IPS DF 6.9 (cell line): ENCODE data around the gene ECM1.

Experiments used
- DNase-seq: peaks from one replicate; pipeline ENCODE4 v3.0.0-alpha.2; 2013; ENCODE audit warnings: low read depth, low spot score
- H3K27ac ChIP-seq: one replicate; pipeline ENCODE4 v1.5.1; 2013; ENCODE audit warnings: low read length, control low read depth
- H3K27me3 ChIP-seq: 2 replicates; pipeline ENCODE4 v1.6.1; 2013; ENCODE audit warnings: mild to moderate bottlenecking, low read length; ENCODE audit not compliant: control insufficient read depth, insufficient read depth
- H3K36me3 ChIP-seq: 2 replicates; pipeline ENCODE4 v1.6.1; 2013; ENCODE audit warnings: low read length; ENCODE audit not compliant: control insufficient read depth, insufficient read depth
- H3K4me1 ChIP-seq: 2 replicates; pipeline ENCODE4 v1.6.1; 2013; ENCODE audit warnings: low read length; ENCODE audit not compliant: control insufficient read depth, insufficient read depth
- H3K4me3 ChIP-seq: 2 replicates; pipeline ENCODE4 v1.5.1; 2013; ENCODE audit warnings: mild to moderate bottlenecking, low read length
- H3K9me3 ChIP-seq: 2 replicates; pipeline ENCODE4 v1.6.1; 2013; ENCODE audit warnings: low read length, inconsistent platforms; ENCODE audit not compliant: control insufficient read depth, insufficient read depth
- WGBS: extraction: QIAGEN DNeasy Blood & Tissue Kit; methylation state at CpG from one replicate; pipeline ENCODE4 v1.1.7; 2013; ENCODE audit warnings: mixed read lengths, missing lambda C conversion rate; ENCODE audit not compliant: insufficient read length, insufficient coverage; 5-methylcytosine and 5-hydroxymethylcytosine counted together

Gene ECM1

DNA sequence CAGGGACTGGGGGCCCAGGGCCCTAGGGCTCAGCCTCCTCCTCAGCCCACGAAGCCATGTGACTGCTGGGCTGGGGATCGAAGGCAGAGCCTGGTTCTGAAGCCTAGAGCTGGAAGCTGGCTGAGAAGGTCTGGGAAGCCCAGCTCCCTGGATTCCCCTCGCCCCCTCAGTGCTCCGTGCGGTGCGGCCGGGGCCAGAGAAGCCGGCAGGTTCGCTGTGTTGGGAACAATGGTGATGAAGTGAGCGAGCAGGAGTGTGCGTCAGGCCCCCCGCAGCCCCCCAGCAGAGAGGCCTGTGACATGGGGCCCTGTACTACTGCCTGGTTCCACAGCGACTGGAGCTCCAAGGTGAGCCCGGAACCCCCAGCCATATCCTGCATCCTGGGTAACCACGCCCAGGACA lies 50.4 kb downstream of the ECM1 start:
- Histone ChIP-seq H3K9me3 (no peaks in the 10 kb centered on the region), H3K27ac (no peak overlapping the region), H3K36me3 (no peaks in the 10 kb centered on the region), H3K4me1 (peaks cover 7% of the 10 kb centered on the region; the same call in 1 of the 2 replicates), H3K4me3 (no peak overlapping the region), H3K27me3 (no peaks in the 10 kb centered on the region)
- no peak for DNase-seq
- WGBS, result no CpG with 5 or more reads among the region's 15 CpGs

DNA sequence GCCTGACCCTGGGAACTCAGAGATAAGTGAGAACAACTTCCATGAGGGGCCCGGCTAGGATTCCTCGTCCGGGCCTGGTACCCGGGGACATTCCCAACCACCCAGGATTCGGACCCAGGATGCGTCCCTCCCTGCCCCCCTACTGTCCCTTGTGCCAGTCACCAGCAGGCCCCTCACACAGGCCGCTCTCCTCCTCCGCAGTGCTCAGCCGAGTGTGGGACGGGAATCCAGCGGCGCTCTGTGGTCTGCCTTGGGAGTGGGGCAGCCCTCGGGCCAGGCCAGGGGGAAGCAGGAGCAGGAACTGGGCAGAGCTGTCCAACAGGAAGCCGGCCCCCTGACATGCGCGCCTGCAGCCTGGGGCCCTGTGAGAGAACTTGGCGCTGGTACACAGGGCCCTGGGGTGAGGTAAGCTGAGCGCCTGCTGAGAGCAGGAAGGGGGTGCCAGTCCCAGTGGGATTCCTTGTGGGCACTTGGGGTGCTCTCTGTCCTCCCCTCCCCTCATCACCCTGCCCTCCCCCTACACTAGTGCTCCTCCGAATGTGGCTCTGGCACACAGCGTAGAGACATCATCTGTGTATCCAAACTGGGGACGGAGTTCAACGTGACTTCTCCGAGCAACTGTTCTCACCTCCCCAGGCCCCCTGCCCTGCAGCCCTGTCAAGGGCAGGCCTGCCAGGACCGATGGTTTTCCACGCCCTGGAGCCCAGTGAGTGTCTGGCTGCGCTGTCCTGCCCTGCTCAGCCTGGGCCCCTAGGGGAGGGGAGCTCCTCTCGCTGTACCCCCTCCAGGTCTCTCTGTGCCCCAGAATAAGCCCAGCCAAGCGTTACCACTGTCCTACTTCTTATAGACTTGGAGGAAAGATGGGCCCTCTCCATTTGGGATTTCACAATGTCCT lies 51.1 kb downstream of the ECM1 start:
- WGBS, result no CpG with 5 or more reads among the region's 28 CpGs
- Histone ChIP-seq H3K9me3 (no peaks in the 10 kb centered on the region), H3K27me3 (no peaks in the 10 kb centered on the region), H3K36me3 (no peaks in the 10 kb centered on the region), H3K4me3 (no peak overlapping the region), H3K27ac (no peak overlapping the region), H3K4me1 (peaks cover 7% of the 10 kb centered on the region; the same call in 1 of the 2 replicates)
- no peak for DNase-seq

DNA sequence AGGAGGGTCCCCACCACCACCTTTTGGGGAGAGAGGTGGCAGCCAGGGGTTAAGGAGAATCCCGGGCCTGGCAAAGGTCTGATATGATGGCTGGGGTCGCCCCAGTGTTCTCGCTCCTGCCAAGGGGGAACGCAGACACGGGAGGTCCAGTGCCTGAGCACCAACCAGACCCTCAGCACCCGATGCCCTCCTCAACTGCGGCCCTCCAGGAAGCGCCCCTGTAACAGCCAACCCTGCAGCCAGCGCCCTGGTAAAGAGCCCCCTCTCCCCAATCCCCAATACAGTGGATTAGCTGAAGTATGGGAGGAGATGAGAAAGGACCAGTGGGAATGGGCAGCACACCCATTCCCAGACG lies 51.7 kb downstream of the ECM1 start:
- H3K27ac ChIP-seq, result no peak overlapping the region
- no CpG with 5 or more reads among the region's 10 CpGs for WGBS

DNA sequence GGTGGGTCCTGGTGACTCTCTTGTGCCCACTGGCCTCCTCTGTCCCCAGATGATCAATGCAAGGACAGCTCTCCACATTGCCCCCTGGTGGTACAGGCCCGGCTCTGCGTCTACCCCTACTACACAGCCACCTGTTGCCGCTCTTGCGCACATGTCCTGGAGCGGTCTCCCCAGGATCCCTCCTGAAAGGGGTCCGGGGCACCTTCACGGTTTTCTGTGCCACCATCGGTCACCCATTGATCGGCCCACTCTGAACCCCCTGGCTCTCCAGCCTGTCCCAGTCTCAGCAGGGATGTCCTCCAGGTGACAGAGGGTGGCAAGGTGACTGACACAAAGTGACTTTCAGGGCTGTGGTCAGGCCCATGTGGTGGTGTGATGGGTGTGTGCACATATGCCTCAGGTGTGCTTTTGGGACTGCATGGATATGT lies 52.1 kb downstream of the ECM1 start:
- no peaks in the 10 kb centered on the region for H3K27me3 ChIP-seq
- H3K36me3 ChIP-seq, result no peaks in the 10 kb centered on the region
- H3K4me1 ChIP-seq, result peaks cover 7% of the 10 kb centered on the region; the same call in 1 of the 2 replicates
- no peak for DNase-seq
- no peak overlapping the region for H3K27ac ChIP-seq
- H3K4me3 ChIP-seq, result no peak overlapping the region
- H3K9me3 ChIP-seq, result no peaks in the 10 kb centered on the region
- WGBS, result no CpG with 5 or more reads among the region's 9 CpGs

More for the DNA sequence above, 51.7 kb downstream of the ECM1 start:
- no peaks in the 10 kb centered on the region for H3K36me3 ChIP-seq
- no peak for DNase-seq
- no peaks in the 10 kb centered on the region for H3K27me3 ChIP-seq
- H3K4me3 ChIP-seq, result no peak overlapping the region
- H3K9me3 ChIP-seq, result no peaks in the 10 kb centered on the region
- peaks cover 7% of the 10 kb centered on the region; the same call in 1 of the 2 replicates for H3K4me1 ChIP-seq

DNA sequence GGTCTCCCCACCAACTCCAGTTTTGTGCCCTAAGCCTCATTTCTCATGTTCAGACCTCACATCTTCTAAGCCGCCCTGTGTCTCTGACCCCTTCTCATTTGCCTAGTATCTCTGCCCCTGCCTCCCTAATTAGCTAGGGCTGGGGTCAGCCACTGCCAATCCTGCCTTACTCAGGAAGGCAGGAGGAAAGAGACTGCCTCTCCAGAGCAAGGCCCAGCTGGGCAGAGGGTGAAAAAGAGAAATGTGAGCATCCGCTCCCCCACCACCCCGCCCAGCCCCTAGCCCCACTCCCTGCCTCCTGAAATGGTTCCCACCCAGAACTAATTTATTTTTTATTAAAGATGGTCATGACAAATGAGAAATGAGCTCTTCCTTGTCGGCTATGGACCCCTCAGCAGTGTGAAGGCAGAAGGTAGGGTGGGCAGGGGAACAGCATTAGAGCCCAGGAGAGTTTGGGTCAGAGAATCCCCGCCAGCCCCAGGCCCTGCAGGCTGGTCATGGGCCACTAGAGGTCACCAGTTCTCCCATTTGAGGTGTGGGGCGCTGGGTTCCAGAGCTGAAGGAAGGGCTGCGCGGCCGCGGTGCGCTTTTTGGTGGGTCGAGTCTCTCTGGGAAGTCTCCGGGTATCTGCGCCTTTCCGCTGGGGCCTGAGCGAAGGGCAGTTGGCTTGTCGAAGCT lies 52.8 kb downstream of the ECM1 start:
- Histone ChIP-seq H3K27me3 (no peaks in the 10 kb centered on the region), H3K36me3 (no peaks in the 10 kb centered on the region), H3K4me3 (peak overlapping the region; percentile 53; the same call in 1 of the 2 replicates), H3K9me3 (no peaks in the 10 kb centered on the region), H3K27ac (no peak overlapping the region), H3K4me1 (peaks cover 7% of the 10 kb centered on the region; the same call in 1 of the 2 replicates)
- DNase-seq, result no peak
- no CpG with 5 or more reads among the region's 17 CpGs for WGBS

DNA sequence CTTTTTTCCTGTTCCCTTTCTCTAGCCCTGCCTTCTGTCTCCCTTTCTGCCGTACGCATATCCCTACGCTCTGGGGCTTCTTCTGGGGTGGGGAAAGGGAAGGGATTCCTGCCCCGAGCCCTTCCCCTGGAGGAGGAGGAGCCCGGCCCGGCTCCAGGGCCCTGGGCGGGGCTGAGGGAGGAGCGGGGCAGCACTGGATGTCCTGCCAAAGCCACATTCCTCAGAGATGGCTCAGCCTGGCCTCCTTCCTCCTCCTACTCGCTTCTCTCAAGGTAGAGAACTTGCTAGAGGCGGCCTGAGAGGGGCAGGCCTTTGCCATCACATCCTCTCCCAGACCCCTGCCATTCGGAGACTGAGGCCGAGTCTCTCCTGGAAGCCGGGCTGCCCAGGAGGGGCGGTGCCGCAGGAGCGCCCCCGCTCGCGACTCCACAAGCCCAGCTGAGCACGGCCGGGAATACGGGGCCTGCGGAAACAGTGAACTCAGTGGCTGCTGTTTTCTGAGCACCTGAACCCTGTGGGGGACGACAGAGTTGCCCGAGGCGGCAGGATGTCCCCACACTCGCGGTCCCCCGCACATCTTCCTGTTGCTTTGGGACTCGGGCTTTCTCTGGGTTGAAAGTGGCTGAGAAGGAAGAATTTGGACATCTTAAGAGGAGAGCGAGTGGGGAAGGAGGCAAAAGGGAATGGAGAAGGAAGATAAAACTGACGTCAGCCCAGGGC lies 53.5 kb downstream of the ECM1 start:
- Histone ChIP-seq H3K9me3 (no peaks in the 10 kb centered on the region), H3K27me3 (no peaks in the 10 kb centered on the region), H3K4me3 (peak overlapping the region; percentile 53; the same call in 1 of the 2 replicates), H3K27ac (no peak overlapping the region), H3K36me3 (no peaks in the 10 kb centered on the region), H3K4me1 (peaks cover 7% of the 10 kb centered on the region; the same call in 1 of the 2 replicates)
- WGBS, result no CpG with 5 or more reads among the region's 32 CpGs
- no peak for DNase-seq

DNA sequence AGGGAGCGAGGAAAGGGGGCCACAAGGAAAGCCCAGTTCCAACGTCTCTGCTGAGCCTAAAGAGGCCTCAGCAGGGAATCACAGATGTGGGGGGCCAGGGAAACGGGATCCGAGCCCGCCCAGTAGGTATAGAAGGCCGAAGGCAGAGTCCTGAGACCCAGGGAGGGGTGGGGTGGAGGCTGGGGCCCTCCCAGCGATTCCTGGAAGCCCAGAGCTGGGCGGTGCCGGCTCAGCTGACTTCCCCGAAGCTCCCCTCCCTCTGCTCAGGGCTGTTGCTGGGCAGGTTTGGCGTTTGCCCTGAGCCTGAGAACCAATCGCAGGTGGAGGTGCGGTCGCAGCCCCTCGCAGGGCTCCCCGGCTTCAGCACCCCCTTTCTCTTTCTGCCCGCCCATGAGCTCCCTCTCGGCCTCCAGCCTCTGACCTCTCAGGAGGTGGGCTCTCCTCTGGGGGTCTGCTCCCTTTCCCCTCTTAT lies 54.1 kb downstream of the ECM1 start:
- WGBS, result no CpG with 5 or more reads among the region's 18 CpGs
- peaks cover 10% of the 10 kb centered on the region; the same call in 1 of the 2 replicates for H3K4me1 ChIP-seq
- no peak for DNase-seq

DNA sequence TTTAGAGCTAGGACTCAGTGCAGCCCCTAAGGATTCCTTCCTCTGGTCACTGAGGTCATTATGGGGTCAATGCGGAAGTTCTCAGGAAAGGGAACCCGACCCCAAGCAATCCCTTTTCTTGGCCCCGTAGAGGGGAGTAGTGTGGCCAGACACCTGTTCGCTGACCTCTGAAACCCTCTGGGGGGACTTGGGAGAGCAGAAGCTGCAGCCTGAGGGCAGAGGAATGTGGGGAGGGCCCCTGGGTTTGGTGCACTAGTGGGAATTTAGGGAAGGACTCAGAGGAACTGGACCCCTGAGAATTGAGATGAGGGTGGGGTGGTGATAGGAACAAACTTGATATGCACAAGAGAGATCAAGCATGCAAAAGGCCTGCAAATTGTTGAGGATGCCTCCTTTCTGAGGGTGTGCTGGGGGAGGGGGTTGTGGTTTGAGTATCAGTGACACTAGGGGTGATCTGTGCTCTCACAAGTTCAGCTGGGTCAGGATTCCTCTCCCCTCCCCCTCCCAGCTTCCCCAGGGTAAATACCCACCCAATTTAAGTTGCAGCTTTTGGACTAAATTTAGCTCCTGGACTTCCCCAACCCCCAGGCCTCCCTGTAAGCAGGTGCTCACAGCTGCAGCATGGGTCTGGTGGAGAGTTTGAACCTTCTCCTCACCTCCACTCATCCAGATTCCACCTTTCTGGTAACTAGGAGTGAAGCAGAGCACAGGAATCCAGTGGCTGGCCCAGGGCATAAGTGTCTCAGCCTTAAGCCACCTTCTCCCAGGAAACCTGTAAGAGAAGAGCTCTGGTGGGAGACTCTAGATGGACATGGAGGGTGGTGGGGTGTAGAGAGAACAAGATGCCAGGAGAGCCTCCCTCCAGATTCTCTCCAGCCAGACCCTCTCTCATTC lies 54.8 kb downstream of the ECM1 start:
- no CpG with 5 or more reads among the region's 4 CpGs for WGBS
- Histone ChIP-seq H3K27ac (no peak overlapping the region), H3K36me3 (no peaks in the 10 kb centered on the region), H3K27me3 (no peaks in the 10 kb centered on the region), H3K4me3 (no peak overlapping the region; the same call in 1 of the 2 replicates), H3K4me1 (peaks cover 12% of the 10 kb centered on the region; the same call in 1 of the 2 replicates), H3K9me3 (no peaks in the 10 kb centered on the region)
- no peak for DNase-seq

More for the DNA sequence above, 54.1 kb downstream of the ECM1 start:
- Histone ChIP-seq H3K36me3 (no peaks in the 10 kb centered on the region), H3K9me3 (no peaks in the 10 kb centered on the region), H3K4me3 (peak overlapping the region; percentile 53; the same call in 1 of the 2 replicates), H3K27ac (no peak overlapping the region), H3K27me3 (no peaks in the 10 kb centered on the region)
